Measurements from ENCODE around the gene PPP5C.

PPP5C gene

GRCh38 chr19:46346821-46347571 lies at the start of gene PPP5C:
TSS of gene PPP5C (plus strand) at chr19:46347087. CDS start at chr19:46347097, 10 bp downstream.
- TF ChIP-seq GATA3 (IDR thresholded peaks at IDR 0.05; ENCODE audit: low read depth, low read length) = no peak
- TF ChIP-seq GATA2 (IDR thresholded peaks at IDR 0.05; ENCODE audit: low read depth, low read length) = no peak

- no peak for TF ChIP-seq GATA2 (IDR thresholded peaks at IDR 0.05; ENCODE audit: low read depth, low read length)
- TF ChIP-seq GATA3 (IDR thresholded peaks at IDR 0.05; ENCODE audit: low read depth, low read length) = no peak
Observed at GRCh38 chr19:46297700-46298478, 49.0 kb upstream of the PPP5C start.

- TF ChIP-seq GATA2 (IDR thresholded peaks at IDR 0.05; ENCODE audit: low read depth, low read length) (no peak), GATA3 (IDR thresholded peaks at IDR 0.05; ENCODE audit: low read depth, low read length) (no peak)
Observed at GRCh38 chr19:46298479-46299003, 48.3 kb upstream of the PPP5C start.

GRCh38 chr19:46299004-46299509 lies 47.8 kb upstream of the PPP5C start:
- TF ChIP-seq GATA3 (IDR thresholded peaks at IDR 0.05; ENCODE audit: low read depth, low read length) = no peak
- TF ChIP-seq GATA2 (IDR thresholded peaks at IDR 0.05; ENCODE audit: low read depth, low read length) = no peak

GRCh38 chr19:46299695-46300094 lies 47.2 kb upstream of the PPP5C start:
- no peak for TF ChIP-seq GATA3 (IDR thresholded peaks at IDR 0.05; ENCODE audit: low read depth, low read length)
- no peak for TF ChIP-seq GATA2 (IDR thresholded peaks at IDR 0.05; ENCODE audit: low read depth, low read length)

- TF ChIP-seq GATA3 (IDR thresholded peaks at IDR 0.05; ENCODE audit: low read depth, low read length) (no peak), GATA2 (IDR thresholded peaks at IDR 0.05; ENCODE audit: low read depth, low read length) (no peak)
Observed at GRCh38 chr19:46303322-46303690, 43.6 kb upstream of the PPP5C start.

- TF ChIP-seq GATA2 (IDR thresholded peaks at IDR 0.05; ENCODE audit: low read depth, low read length) = no peak
Observed at GRCh38 chr19:46303691-46304397, 43.0 kb upstream of the PPP5C start.

GRCh38 chr19:46306501-46306900 lies 40.4 kb upstream of the PPP5C start:
- TF ChIP-seq GATA2 (IDR thresholded peaks at IDR 0.05; ENCODE audit: low read depth, low read length) = no peak
- TF ChIP-seq GATA3 (IDR thresholded peaks at IDR 0.05; ENCODE audit: low read depth, low read length) = no peak

GRCh38 chr19:46308510-46308909 lies 38.4 kb upstream of the PPP5C start:
- TF ChIP-seq GATA2 (IDR thresholded peaks at IDR 0.05; ENCODE audit: low read depth, low read length) (no peak), GATA3 (IDR thresholded peaks at IDR 0.05; ENCODE audit: low read depth, low read length) (no peak)

- TF ChIP-seq GATA2 (IDR thresholded peaks at IDR 0.05; ENCODE audit: low read depth, low read length) = no peak
- TF ChIP-seq GATA3 (IDR thresholded peaks at IDR 0.05; ENCODE audit: low read depth, low read length) = no peak
Observed at GRCh38 chr19:46309056-46309455, 37.8 kb upstream of the PPP5C start.

- no peak for TF ChIP-seq GATA2 (IDR thresholded peaks at IDR 0.05; ENCODE audit: low read depth, low read length)
- TF ChIP-seq GATA3 (IDR thresholded peaks at IDR 0.05; ENCODE audit: low read depth, low read length) = no peak
Observed at GRCh38 chr19:46311444-46311843, 35.4 kb upstream of the PPP5C start.

GRCh38 chr19:46317339-46317738 lies 29.5 kb upstream of the PPP5C start:
- no peak for TF ChIP-seq GATA2 (IDR thresholded peaks at IDR 0.05; ENCODE audit: low read depth, low read length)
- TF ChIP-seq GATA3 (IDR thresholded peaks at IDR 0.05; ENCODE audit: low read depth, low read length) = no peak

- TF ChIP-seq GATA3 (IDR thresholded peaks at IDR 0.05; ENCODE audit: low read depth, low read length) = no peak
- TF ChIP-seq GATA2 (IDR thresholded peaks at IDR 0.05; ENCODE audit: low read depth, low read length) = no peak
Observed at GRCh38 chr19:46319613-46320012, 27.3 kb upstream of the PPP5C start.

GRCh38 chr19:46320559-46320958 lies 26.3 kb upstream of the PPP5C start:
- TF ChIP-seq GATA3 (IDR thresholded peaks at IDR 0.05; ENCODE audit: low read depth, low read length) = no peak
- no peak for TF ChIP-seq GATA2 (IDR thresholded peaks at IDR 0.05; ENCODE audit: low read depth, low read length)
